ENCODE data around the gene DFFB.

The DFFB gene

DNA sequence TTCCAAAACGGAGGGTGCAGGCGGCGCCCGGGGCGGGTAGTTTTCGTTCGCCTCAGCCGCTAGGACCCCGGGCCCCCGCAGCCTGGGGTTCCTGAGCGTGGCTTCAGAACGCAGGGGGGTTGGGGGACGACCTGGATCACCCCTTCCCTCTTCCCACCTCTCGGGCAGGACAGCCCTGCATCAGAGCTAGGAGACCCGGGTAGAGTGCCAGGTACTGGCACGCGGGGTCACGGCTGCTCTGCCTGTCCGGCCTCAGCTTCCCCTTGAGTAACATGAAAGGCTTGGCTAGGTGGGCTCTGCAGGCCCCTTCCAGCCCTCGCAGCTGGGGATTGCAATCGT, 484 bp downstream of the DFFB start:
- Histone ChIP-seq H3K27me3 (ENCODE audit: control insufficient read depth, insufficient read depth, low read length) (no peaks in the 10 kb centered on the region), H3K36me3 (ENCODE audit: insufficient read depth, low read length) (no peaks in the 10 kb centered on the region), H3K9me3 (replicated peaks; ENCODE audit: low read length) (no peaks in the 10 kb centered on the region), H3K4me1 (ENCODE audit: control insufficient read depth, insufficient read depth, low read length) (peaks cover 14% of the 10 kb centered on the region), H3K4me3 (ENCODE audit: low read length) (peak overlapping the region; percentile 85), H3K9ac (ENCODE audit: low read depth, low read length) (peak overlapping the region; percentile 83), H3K4me2 (ENCODE audit: low read length) (peak overlapping the region; percentile 96)

DNA sequence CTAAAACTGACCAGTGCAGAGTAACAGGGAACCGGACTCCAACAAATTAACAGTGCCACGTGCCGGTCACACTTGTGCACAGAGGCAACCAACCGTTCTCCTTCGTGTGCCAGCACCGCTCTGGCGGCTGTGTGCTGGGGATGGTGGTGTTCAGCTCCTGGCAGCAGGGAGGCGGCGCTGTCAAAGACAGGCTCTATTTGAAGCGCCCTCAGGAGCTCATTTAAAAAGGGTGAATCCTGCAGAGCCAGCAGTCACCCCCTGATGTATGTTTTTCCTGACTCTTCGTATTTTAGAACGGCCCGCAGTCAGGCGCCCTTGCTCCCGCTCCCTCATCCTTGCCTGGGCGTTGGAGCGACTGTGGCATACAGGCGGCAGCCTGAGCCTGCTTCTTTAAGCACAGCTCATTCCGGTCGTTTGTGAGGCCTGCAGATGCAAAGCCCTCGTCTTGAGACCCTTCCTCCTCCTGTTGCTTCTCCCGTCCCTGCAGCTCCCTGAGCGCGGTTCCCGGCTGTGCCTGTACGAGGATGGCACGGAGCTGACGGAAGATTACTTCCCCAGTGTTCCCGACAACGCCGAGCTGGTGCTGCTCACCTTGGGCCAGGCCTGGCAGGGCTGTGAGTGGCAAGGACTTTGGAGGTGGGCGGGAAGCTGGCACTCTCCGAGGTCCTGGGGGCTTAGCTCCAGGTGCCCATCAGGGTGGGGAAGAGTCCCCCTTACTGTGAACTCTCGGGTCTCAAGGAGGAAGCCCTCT, 1.1 kb downstream of the DFFB start:
- H3K4me1 ChIP-seq (ENCODE audit: control insufficient read depth, insufficient read depth, low read length), result peaks cover 17% of the 10 kb centered on the region
- peak overlapping the region; percentile 96 for H3K4me2 ChIP-seq (ENCODE audit: low read length)
- no peaks in the 10 kb centered on the region for H3K36me3 ChIP-seq (ENCODE audit: insufficient read depth, low read length)
- no peaks in the 10 kb centered on the region for H3K9me3 ChIP-seq (replicated peaks; ENCODE audit: low read length)
- H3K27me3 ChIP-seq (ENCODE audit: control insufficient read depth, insufficient read depth, low read length), result no peaks in the 10 kb centered on the region
- peak overlapping the region; percentile 85 for H3K4me3 ChIP-seq (ENCODE audit: low read length)
- H3K9ac ChIP-seq (ENCODE audit: low read depth, low read length), result no peak overlapping the region

GRCh38 chr1:3863231-3863935, 6.1 kb downstream of the DFFB start:
- H3K9ac ChIP-seq (ENCODE audit: low read depth, low read length), result no peak overlapping the region
- H3K9me3 ChIP-seq (replicated peaks; ENCODE audit: low read length), result no peaks in the 10 kb centered on the region
- H3K36me3 ChIP-seq (ENCODE audit: insufficient read depth, low read length), result peaks cover 7% of the 10 kb centered on the region
- H3K4me2 ChIP-seq (ENCODE audit: low read length), result no peak overlapping the region
- no peaks in the 10 kb centered on the region for H3K27me3 ChIP-seq (ENCODE audit: control insufficient read depth, insufficient read depth, low read length)
- H3K4me1 ChIP-seq (ENCODE audit: control insufficient read depth, insufficient read depth, low read length), result peaks cover 5% of the 10 kb centered on the region
- no peak overlapping the region for H3K4me3 ChIP-seq (ENCODE audit: low read length)

- H3K9ac ChIP-seq (ENCODE audit: low read depth, low read length), result no peak overlapping the region
Measured at GRCh38 chr1:3864884-3865283, 7.6 kb downstream of the DFFB start.

GRCh38 chr1:3865606-3866160, 8.4 kb downstream of the DFFB start:
- no peaks in the 10 kb centered on the region for H3K9me3 ChIP-seq (replicated peaks; ENCODE audit: low read length)
- no peak overlapping the region for H3K4me2 ChIP-seq (ENCODE audit: low read length)
- H3K36me3 ChIP-seq (ENCODE audit: insufficient read depth, low read length), result peaks cover 13% of the 10 kb centered on the region
- no peak overlapping the region for H3K4me3 ChIP-seq (ENCODE audit: low read length)
- H3K4me1 ChIP-seq (ENCODE audit: control insufficient read depth, insufficient read depth, low read length), result peaks cover 3% of the 10 kb centered on the region
- H3K27me3 ChIP-seq (ENCODE audit: control insufficient read depth, insufficient read depth, low read length), result no peaks in the 10 kb centered on the region
- H3K9ac ChIP-seq (ENCODE audit: low read depth, low read length), result no peak overlapping the region

More at GRCh38 chr1:3864884-3865283, 7.6 kb downstream of the DFFB start:
- no peaks in the 10 kb centered on the region for H3K9me3 ChIP-seq (replicated peaks; ENCODE audit: low read length)
- H3K4me3 ChIP-seq (ENCODE audit: low read length), result no peak overlapping the region
- H3K4me2 ChIP-seq (ENCODE audit: low read length), result no peak overlapping the region
- peaks cover 3% of the 10 kb centered on the region for H3K4me1 ChIP-seq (ENCODE audit: control insufficient read depth, insufficient read depth, low read length)
- H3K36me3 ChIP-seq (ENCODE audit: insufficient read depth, low read length), result peaks cover 10% of the 10 kb centered on the region
- no peaks in the 10 kb centered on the region for H3K27me3 ChIP-seq (ENCODE audit: control insufficient read depth, insufficient read depth, low read length)

GRCh38 chr1:3868464-3869006, 11.3 kb downstream of the DFFB start:
- Histone ChIP-seq H3K4me1 (ENCODE audit: control insufficient read depth, insufficient read depth, low read length) (no peaks in the 10 kb centered on the region), H3K36me3 (ENCODE audit: insufficient read depth, low read length) (peaks cover 13% of the 10 kb centered on the region), H3K27me3 (ENCODE audit: control insufficient read depth, insufficient read depth, low read length) (no peaks in the 10 kb centered on the region), H3K9me3 (replicated peaks; ENCODE audit: low read length) (no peaks in the 10 kb centered on the region), H3K4me2 (ENCODE audit: low read length) (no peak overlapping the region), H3K9ac (ENCODE audit: low read depth, low read length) (no peak overlapping the region), H3K4me3 (ENCODE audit: low read length) (no peak overlapping the region)

DNA sequence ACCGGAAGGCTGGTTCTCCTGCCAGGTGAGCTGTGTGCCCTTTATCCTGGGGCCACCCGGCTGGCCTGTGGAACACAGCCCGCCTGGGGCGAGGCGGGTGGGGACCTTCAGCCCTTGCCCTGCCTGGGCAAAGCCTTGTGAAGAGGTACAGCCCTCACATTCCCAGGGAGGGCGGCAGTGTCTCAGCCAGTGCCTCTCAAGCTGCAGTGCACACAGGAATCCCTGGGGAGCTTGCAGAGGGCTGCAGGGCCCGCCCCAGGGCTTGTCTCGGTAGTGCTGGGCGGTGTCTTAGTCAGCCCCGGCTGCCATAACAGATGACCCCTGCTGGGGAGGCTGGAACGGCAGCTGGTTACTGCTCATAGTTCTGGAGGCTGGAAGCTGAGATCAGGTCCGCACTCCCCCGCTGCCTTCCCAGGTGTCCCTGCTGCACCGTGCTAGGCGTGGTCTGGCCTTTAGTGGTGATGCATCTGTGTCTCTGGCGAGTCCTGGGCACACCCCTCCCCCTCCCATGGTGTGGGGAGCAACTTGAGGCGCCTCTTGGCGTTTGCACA, 12.6 kb downstream of the DFFB start:
- H3K4me3 ChIP-seq (ENCODE audit: low read length), result no peak overlapping the region
- H3K27me3 ChIP-seq (ENCODE audit: control insufficient read depth, insufficient read depth, low read length), result no peaks in the 10 kb centered on the region
- H3K9ac ChIP-seq (ENCODE audit: low read depth, low read length), result no peak overlapping the region
- peaks cover 16% of the 10 kb centered on the region for H3K36me3 ChIP-seq (ENCODE audit: insufficient read depth, low read length)
- no peaks in the 10 kb centered on the region for H3K9me3 ChIP-seq (replicated peaks; ENCODE audit: low read length)
- H3K4me1 ChIP-seq (ENCODE audit: control insufficient read depth, insufficient read depth, low read length), result no peaks in the 10 kb centered on the region
- no peak overlapping the region for H3K4me2 ChIP-seq (ENCODE audit: low read length)

DNA sequence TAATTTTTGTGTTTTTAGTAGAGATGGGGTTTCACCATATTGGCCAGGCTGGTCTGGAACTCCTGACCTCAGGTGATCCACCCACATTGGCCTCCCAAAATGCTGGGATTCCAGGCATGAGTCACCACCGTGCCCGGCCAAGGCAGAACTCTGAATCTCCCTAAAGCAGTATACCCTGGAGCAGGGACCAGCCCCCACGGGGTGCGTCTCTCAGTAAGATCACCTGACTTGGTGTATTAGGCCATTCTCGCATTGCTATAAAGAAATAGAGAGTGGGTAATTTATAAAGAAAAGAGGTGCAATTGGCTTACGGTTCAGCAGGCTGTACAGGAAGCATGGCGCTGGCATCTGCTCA, 14.2 kb downstream of the DFFB start:
- Histone ChIP-seq H3K4me1 (ENCODE audit: control insufficient read depth, insufficient read depth, low read length) (no peaks in the 10 kb centered on the region), H3K4me2 (ENCODE audit: low read length) (no peak overlapping the region), H3K36me3 (ENCODE audit: insufficient read depth, low read length) (peaks cover 19% of the 10 kb centered on the region), H3K9me3 (replicated peaks; ENCODE audit: low read length) (no peaks in the 10 kb centered on the region), H3K4me3 (ENCODE audit: low read length) (no peak overlapping the region), H3K27me3 (ENCODE audit: control insufficient read depth, insufficient read depth, low read length) (no peaks in the 10 kb centered on the region), H3K9ac (ENCODE audit: low read depth, low read length) (no peak overlapping the region)

GRCh38 chr1:3872546-3872945, 15.3 kb downstream of the DFFB start:
- no peak overlapping the region for H3K4me3 ChIP-seq (ENCODE audit: low read length)
- H3K9me3 ChIP-seq (replicated peaks; ENCODE audit: low read length), result no peaks in the 10 kb centered on the region
- H3K4me1 ChIP-seq (ENCODE audit: control insufficient read depth, insufficient read depth, low read length), result no peaks in the 10 kb centered on the region
- no peak overlapping the region for H3K4me2 ChIP-seq (ENCODE audit: low read length)
- H3K9ac ChIP-seq (ENCODE audit: low read depth, low read length), result no peak overlapping the region
- no peaks in the 10 kb centered on the region for H3K27me3 ChIP-seq (ENCODE audit: control insufficient read depth, insufficient read depth, low read length)
- H3K36me3 ChIP-seq (ENCODE audit: insufficient read depth, low read length), result peaks cover 19% of the 10 kb centered on the region

DNA sequence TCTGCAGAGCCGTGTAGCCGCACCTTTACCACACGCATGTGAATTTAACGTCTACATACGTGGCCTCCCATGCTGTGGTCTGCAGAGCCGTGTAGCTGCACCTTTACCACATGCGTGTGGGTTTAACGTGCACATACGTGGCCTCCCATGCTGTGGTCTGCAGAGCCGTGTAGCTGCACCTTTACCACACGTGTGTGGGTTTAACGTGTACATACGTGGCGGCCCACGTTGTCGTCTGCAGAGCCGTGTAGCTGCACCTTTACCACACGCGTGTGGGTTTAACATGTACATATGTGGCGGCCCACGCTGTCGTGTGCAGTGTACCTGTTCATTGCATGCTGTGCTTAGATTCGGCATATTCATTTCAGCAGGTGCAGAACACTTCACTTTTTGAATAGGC, 17.5 kb downstream of the DFFB start:
- Histone ChIP-seq H3K9ac (ENCODE audit: low read depth, low read length) (no peak overlapping the region), H3K4me2 (ENCODE audit: low read length) (no peak overlapping the region), H3K4me1 (ENCODE audit: control insufficient read depth, insufficient read depth, low read length) (no peaks in the 10 kb centered on the region), H3K36me3 (ENCODE audit: insufficient read depth, low read length) (peaks cover 9% of the 10 kb centered on the region), H3K4me3 (ENCODE audit: low read length) (no peak overlapping the region), H3K9me3 (replicated peaks; ENCODE audit: low read length) (no peaks in the 10 kb centered on the region), H3K27me3 (ENCODE audit: control insufficient read depth, insufficient read depth, low read length) (no peaks in the 10 kb centered on the region)

GRCh38 chr1:3876716-3877115, 19.4 kb downstream of the DFFB start:
- Histone ChIP-seq H3K9ac (ENCODE audit: low read depth, low read length) (no peak overlapping the region), H3K4me3 (ENCODE audit: low read length) (no peak overlapping the region), H3K4me2 (ENCODE audit: low read length) (no peak overlapping the region), H3K36me3 (ENCODE audit: insufficient read depth, low read length) (peaks cover 12% of the 10 kb centered on the region), H3K4me1 (ENCODE audit: control insufficient read depth, insufficient read depth, low read length) (no peaks in the 10 kb centered on the region), H3K27me3 (ENCODE audit: control insufficient read depth, insufficient read depth, low read length) (no peaks in the 10 kb centered on the region), H3K9me3 (replicated peaks; ENCODE audit: low read length) (no peaks in the 10 kb centered on the region)

Measured in skeletal muscle satellite cell (primary cell).